B cell (primary cell): ENCODE data around the gene VGLL2. TPM values are rescaled to one million over a fixed set of nuclear protein-coding genes. Genes with fewer than 3 reads are reported as not detected.

ENCODE experiments used
- ATAC-seq: fragments of 200-7000 bp; cut with Tn5 transposase; one replicate; pipeline ENCODE4 v1.10.0; 2021; ENCODE audit warnings: low read depth, mild to moderate bottlenecking, moderate number of reproducible peaks, moderate library complexity
- CTCF ChIA-PET: fragments of 350-600 bp; sonication (Branson Sonifier 250); formaldehyde crosslinking; loops from one replicate; lab custom pipeline; 2021; ENCODE audit warnings: antibody characterized with exemption, inconsistent platforms; lab: Charles Lee
- POLR2A ChIA-PET: fragments of 350-600 bp; sonication (Branson Sonifier 250); formaldehyde crosslinking; loops from one replicate; lab custom pipeline; 2021; ENCODE audit warnings: antibody characterized with exemption; lab: Charles Lee
- DNase-seq: peaks from one replicate; pipeline ENCODE4 v3.0.0; 2013
- H2AFZ ChIP-seq: 2 replicates; pipeline ENCODE4 v1.6.1; 2012; ENCODE audit warnings: mild to moderate bottlenecking, low read depth, low read length; ENCODE audit not compliant: insufficient read depth, poor library complexity, severe bottlenecking
- H3K27ac ChIP-seq, 2 donors: 1 replicate in 1 of 2; 2 replicates in 1 of 2; pipeline ENCODE4 v1.5.1; 2012 to 2013; ENCODE audit warnings: low read length in 2 of 2, mild to moderate bottlenecking in 2 of 2, moderate library complexity in 1 of 2
- H3K27me3 ChIP-seq, 4 experiments: fragments of 200-600 bp in 1 of 4; sonication (generic) in 1 of 4; replicated peaks in 1 of 4; 1 replicate in 2 of 4; 2 replicates in 2 of 4; pipeline versions ENCODE4 v1.6.1 to v1.7.0; 2013 to 2016; ENCODE audit warnings: low read length in 3 of 4, mild to moderate bottlenecking in 2 of 4, mixed read lengths in 1 of 4, moderate library complexity in 1 of 4; ENCODE audit not compliant: insufficient read depth in 4 of 4, control insufficient read depth in 3 of 4; ENCODE audit errors: control extremely low read depth in 1 of 4
- H3K36me3 ChIP-seq, 2 experiments: replicated peaks in 1 of 2; 1 replicate in 1 of 2; 2 replicates in 1 of 2; pipeline versions ENCODE4 v1.6.1 to v1.7.1; 2013; ENCODE audit warnings: low read length in 1 of 2; ENCODE audit not compliant: insufficient read depth in 2 of 2, control insufficient read depth in 1 of 2; ENCODE audit errors: control extremely low read depth in 1 of 2, extremely low read depth in 1 of 2
- H3K4me1 ChIP-seq, 2 donors: fragments of 200-600 bp in 1 of 2; sonication (generic) in 1 of 2; 1 replicate in 1 of 2; 2 replicates in 1 of 2; pipeline versions ENCODE4 v1.5.1 to v1.6.1; 2013 to 2017; ENCODE audit warnings: low read length in 2 of 2; ENCODE audit not compliant: control insufficient read depth in 2 of 2, insufficient read depth in 2 of 2
- H3K4me2 ChIP-seq: replicated peaks from 2 replicates; pipeline ENCODE3; 2012; ENCODE audit warnings: mild to moderate bottlenecking, low read depth, low read length; ENCODE audit not compliant: poor library complexity, severe bottlenecking
- H3K4me3 ChIP-seq, 5 experiments: fragments of 200-600 bp in 1 of 5; sonication (generic) in 1 of 5; 1 replicate in 3 of 5; 2 replicates in 2 of 5; pipeline versions ENCODE4 v1.5.1 to v1.7.0; 2011 to 2016; ENCODE audit warnings: low read length in 4 of 5, mild to moderate bottlenecking in 4 of 5, low read depth in 2 of 5, control low read depth in 1 of 5, moderate library complexity in 1 of 5; ENCODE audit not compliant: insufficient read depth in 1 of 5; ENCODE audit errors: control extremely low read depth in 1 of 5, extremely low read depth in 1 of 5
- H3K79me2 ChIP-seq: fragments of 200-600 bp; sonication (generic); one replicate; pipeline ENCODE4 v1.6.0; 2016; ENCODE audit warnings: low read length; ENCODE audit not compliant: control insufficient read depth, insufficient read depth
- H3K9ac ChIP-seq: fragments of 200-600 bp; sonication (generic); 2 replicates; pipeline ENCODE4 v1.6.1; 2017; ENCODE audit warnings: mild to moderate bottlenecking, low read length, moderate library complexity
- H3K9me3 ChIP-seq, 3 donors: one replicate each; pipeline versions ENCODE4 v1.6.1 to v1.7.1; 2013; ENCODE audit warnings: low read length in 2 of 3; ENCODE audit not compliant: control insufficient read depth in 2 of 3, insufficient read depth in 1 of 3; ENCODE audit errors: control extremely low read depth in 1 of 3
- H4K20me1 ChIP-seq: 2 replicates; pipeline ENCODE4 v1.6.0; 2012; ENCODE audit warnings: mild to moderate bottlenecking, low read length; ENCODE audit not compliant: insufficient read depth, control insufficient read depth, poor library complexity, severe bottlenecking
- H3K27ac Mint-ChIP-seq: one replicate; pipeline ENCODE4 v1.8.0; 2021; ENCODE audit warnings: mixed read lengths
- H3K27me3 Mint-ChIP-seq: one replicate; pipeline ENCODE4 v1.8.0; 2021; ENCODE audit warnings: mixed read lengths
- H3K4me1 Mint-ChIP-seq: one replicate; pipeline ENCODE4 v1.8.0; 2021; ENCODE audit warnings: mixed read lengths
- H3K4me3 Mint-ChIP-seq: one replicate; pipeline ENCODE4 v1.8.0; 2021; ENCODE audit warnings: mixed read lengths
- H3K9me3 Mint-ChIP-seq: one replicate; pipeline ENCODE4 v1.8.0; 2022; ENCODE audit warnings: mixed read lengths; ENCODE audit not compliant: insufficient read depth
- EZH2 ChIP-seq: IDR thresholded peaks from 2 replicates; pipeline ENCODE4 v1.6.1; 2012; ENCODE audit warnings: borderline replicate concordance, low read depth, mild to moderate bottlenecking, moderate library complexity, low read length; ENCODE audit not compliant: insufficient read depth, poor library complexity, severe bottlenecking
- WGBS: methylation state at CpG from one replicate; pipeline ENCODE4 v1.1.5; 2013; ENCODE audit warnings: missing lambda C conversion rate; ENCODE audit not compliant: insufficient coverage; 5-methylcytosine and 5-hydroxymethylcytosine counted together
- intact Hi-C: fragments of 100-400 bp; cut with micrococcal nuclease; formaldehyde crosslinking; loops from one replicate; pipeline ENCODE4 v1.10.0; 2022
- polyA plus RNA-seq: library from polyadenylated mRNA; depleted of rRNA; stranded (reverse); fragments of >200 nt; gene quantifications from 2 replicates; pipeline ENCODE4 v1.2.3, GENCODE V29; 2012
- total RNA-seq, 2 donors: library from RNA; stranded (reverse); fragments of 120-200 nt in 1 of 2; gene quantifications; 1 replicate in 1 of 2; 2 replicates in 1 of 2; pipeline versions ENCODE4 v1.2.3 to v1.2.4, GENCODE V29; 2013 to 2022
- TF ChIP-seq, protein P1 (sequence below): fragments of 200-600 bp; IDR thresholded peaks from one replicate; pipeline ENCODE4 v1.8.0; 2022; ENCODE audit warnings: antibody characterized with exemption, mild to moderate bottlenecking

Gene VGLL2
- total and polyA plus RNA-seq, 2 donors (not counting 1 experiment from before 2014, with no cell fraction given), result not detected

DNA sequence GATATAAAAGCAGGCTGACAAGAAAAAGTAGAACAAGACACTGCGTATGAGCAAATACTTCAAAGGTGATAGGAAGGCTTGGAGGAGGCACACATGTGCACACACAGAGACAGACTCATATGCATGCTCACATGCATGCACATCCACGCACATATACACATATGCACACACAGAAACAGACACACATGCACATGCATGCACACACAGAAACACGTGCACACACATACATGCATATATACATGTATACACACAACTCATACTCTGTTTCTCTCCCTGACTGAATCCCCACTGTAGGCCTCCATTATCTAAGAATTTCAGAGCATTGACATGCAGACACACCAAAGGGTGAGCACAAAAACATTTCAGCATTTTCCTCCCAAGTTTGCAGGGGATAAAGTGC, 43.7 kb downstream of the VGLL2 start:
- H3K79me2 ChIP-seq, result no peaks in the 10 kb centered on the region
- H3K27ac Mint-ChIP-seq, result no peak overlapping the region
- H3K36me3 ChIP-seq, result no peaks in the 10 kb centered on the region
- no peak overlapping the region for H3K4me3 ChIP-seq
- H4K20me1 ChIP-seq, result no peaks in the 10 kb centered on the region
- ChIA-PET POLR2A (no interaction called here), CTCF (no interaction called here)
- H3K27me3 ChIP-seq, result no peaks in the 10 kb centered on the region
- ATAC-seq (no peak), DNase-seq (no peak)
- H2AFZ ChIP-seq, result no peak overlapping the region
- H3K4me1 ChIP-seq, result no peaks in the 10 kb centered on the region
- no peaks in the 10 kb centered on the region for H3K4me1 Mint-ChIP-seq
- no peaks in the 10 kb centered on the region for H3K9me3 ChIP-seq
- no peak overlapping the region for H3K4me3 Mint-ChIP-seq
- peaks cover 4% of the 10 kb centered on the region for H3K27me3 Mint-ChIP-seq
- no peaks in the 10 kb centered on the region for H3K9me3 Mint-ChIP-seq
- no peak for TF ChIP-seq EZH2
- TF ChIP-seq, protein P1, sequence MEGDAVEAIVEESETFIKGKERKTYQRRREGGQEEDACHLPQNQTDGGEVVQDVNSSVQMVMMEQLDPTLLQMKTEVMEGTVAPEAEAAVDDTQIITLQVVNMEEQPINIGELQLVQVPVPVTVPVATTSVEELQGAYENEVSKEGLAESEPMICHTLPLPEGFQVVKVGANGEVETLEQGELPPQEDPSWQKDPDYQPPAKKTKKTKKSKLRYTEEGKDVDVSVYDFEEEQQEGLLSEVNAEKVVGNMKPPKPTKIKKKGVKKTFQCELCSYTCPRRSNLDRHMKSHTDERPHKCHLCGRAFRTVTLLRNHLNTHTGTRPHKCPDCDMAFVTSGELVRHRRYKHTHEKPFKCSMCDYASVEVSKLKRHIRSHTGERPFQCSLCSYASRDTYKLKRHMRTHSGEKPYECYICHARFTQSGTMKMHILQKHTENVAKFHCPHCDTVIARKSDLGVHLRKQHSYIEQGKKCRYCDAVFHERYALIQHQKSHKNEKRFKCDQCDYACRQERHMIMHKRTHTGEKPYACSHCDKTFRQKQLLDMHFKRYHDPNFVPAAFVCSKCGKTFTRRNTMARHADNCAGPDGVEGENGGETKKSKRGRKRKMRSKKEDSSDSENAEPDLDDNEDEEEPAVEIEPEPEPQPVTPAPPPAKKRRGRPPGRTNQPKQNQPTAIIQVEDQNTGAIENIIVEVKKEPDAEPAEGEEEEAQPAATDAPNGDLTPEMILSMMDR, result no peak
- intact Hi-C loops, result no loop called here
- no peak overlapping the region for H3K9ac ChIP-seq
- H3K27ac ChIP-seq, result no peak overlapping the region
- H3K4me2 ChIP-seq, result no peak overlapping the region
- WGBS, result 80% methylated on average over 3 of the region's 3 CpGs

DNA sequence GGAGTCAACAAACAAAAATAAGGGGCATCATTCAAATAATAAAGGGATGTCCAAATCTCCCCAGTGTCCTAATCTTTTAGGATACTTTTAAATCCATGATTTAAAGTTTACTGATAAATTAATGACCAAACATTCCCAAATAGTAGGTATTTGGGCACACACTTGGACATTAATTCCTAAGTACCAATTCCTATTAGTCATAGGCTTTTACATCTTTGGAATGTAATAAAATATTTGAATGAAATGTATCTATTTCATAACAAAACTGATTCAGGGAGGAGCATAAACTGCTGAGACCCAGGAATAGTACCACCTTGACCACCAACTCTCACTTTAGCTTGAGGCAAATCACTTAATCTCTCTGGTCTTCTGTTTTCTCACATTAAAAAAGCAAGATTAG, 44.3 kb downstream of the VGLL2 start:
- POLR2A ChIA-PET, result no interaction called here
- Histone ChIP-seq H3K27ac (no peak overlapping the region), H3K79me2 (no peaks in the 10 kb centered on the region), H2AFZ (no peak overlapping the region), H4K20me1 (no peaks in the 10 kb centered on the region), H3K9me3 (no peaks in the 10 kb centered on the region), H3K9ac (no peak overlapping the region), H3K27me3 (no peaks in the 10 kb centered on the region), H3K4me2 (no peak overlapping the region), H3K4me3 (no peak overlapping the region), H3K36me3 (no peaks in the 10 kb centered on the region), H3K4me1 (no peaks in the 10 kb centered on the region)
- Mint-ChIP-seq H3K4me3 (no peak overlapping the region), H3K27ac (no peak overlapping the region), H3K4me1 (no peaks in the 10 kb centered on the region), H3K27me3 (peaks cover 4% of the 10 kb centered on the region), H3K9me3 (no peaks in the 10 kb centered on the region)
- intact Hi-C loops, result no loop called here
- DNase-seq, result no peak
- no peak for ATAC-seq
- CTCF ChIA-PET, result no interaction called here
- TF ChIP-seq EZH2, result no peak
- TF ChIP-seq, protein P1, result no peak
